ENCODE measurements around the gene PHF8. TPM values are rescaled to one million over a fixed set of nuclear protein-coding genes. Genes with fewer than 3 reads are reported as not detected.

Gene PHF8
- total RNA-seq, 3 donors from 2014 or later, result 25.3 to 43.5 (median 32.8) TPM

DNA sequence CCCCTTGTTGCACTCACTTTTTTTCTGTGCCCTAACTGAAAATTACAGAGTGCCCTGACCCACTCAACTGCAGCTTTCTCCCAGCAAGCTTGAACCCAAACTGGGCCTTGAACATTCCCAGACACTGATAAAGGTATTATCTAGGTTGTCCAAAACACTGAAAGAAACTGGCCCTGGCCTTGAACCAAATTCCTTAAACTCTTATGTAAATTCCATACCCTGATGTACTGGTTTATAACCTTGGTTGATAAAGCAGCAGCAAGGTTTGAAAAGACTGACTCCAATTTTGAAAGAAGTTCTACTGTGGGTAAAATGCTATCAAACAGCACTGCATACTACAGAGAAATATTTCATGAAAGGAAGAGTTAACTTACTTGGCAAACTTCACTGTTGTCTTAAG, 125.6 kb downstream of the PHF8 start:
- Histone ChIP-seq H3K36me3 (no peaks in the 10 kb centered on the region), H3K4me3 (no peak overlapping the region), H3K9me3 (no peaks in the 10 kb centered on the region), H3K4me1 (no peaks in the 10 kb centered on the region), H3K27ac (no peak overlapping the region), H3K27me3 (peaks cover 0 to 32% of the 10 kb centered on the region in 2 donors)
- intact Hi-C loops (cut with DNase I; ENCODE audit: low total_unique reads), result no loop called here
- TF ChIP-seq POLR2AphosphoS5 (IDR thresholded peaks at IDR 0.05) (no peak), POLR2A (IDR thresholded peaks at IDR 0.05) (no peak)
- TF ChIP-seq, protein P1, sequence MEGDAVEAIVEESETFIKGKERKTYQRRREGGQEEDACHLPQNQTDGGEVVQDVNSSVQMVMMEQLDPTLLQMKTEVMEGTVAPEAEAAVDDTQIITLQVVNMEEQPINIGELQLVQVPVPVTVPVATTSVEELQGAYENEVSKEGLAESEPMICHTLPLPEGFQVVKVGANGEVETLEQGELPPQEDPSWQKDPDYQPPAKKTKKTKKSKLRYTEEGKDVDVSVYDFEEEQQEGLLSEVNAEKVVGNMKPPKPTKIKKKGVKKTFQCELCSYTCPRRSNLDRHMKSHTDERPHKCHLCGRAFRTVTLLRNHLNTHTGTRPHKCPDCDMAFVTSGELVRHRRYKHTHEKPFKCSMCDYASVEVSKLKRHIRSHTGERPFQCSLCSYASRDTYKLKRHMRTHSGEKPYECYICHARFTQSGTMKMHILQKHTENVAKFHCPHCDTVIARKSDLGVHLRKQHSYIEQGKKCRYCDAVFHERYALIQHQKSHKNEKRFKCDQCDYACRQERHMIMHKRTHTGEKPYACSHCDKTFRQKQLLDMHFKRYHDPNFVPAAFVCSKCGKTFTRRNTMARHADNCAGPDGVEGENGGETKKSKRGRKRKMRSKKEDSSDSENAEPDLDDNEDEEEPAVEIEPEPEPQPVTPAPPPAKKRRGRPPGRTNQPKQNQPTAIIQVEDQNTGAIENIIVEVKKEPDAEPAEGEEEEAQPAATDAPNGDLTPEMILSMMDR (IDR thresholded peaks at IDR 0.05), result no peak
- no peak for DNase-seq (ENCODE audit: low spot score in 2 of 2)

DNA sequence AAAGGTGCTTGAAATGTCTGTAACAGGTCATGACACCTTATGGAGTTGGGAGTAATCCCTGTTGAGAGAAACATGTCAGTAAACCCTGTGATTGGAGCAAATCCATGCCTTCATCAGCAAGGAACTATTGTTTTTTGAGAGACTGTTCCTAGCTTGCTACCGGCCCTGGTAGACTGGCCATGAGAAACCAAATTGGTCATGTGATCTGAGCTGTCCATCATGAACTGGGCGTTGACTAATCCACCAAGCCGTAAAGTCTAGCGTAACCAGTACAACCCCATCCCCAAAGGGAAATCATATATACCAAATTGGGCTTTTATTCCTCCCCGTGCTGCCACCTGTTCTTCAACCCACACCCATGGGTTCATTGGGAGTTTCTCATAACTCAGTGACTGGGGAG, 143.7 kb downstream of the PHF8 start:
- no peak for DNase-seq (ENCODE audit: low spot score in 2 of 2)
- no peak overlapping the region for H3K27ac ChIP-seq
- peaks cover 0 to 9% of the 10 kb centered on the region in 2 donors for H3K27me3 ChIP-seq
- intact Hi-C loops (cut with DNase I; ENCODE audit: low total_unique reads), result no loop called here
- H3K9me3 ChIP-seq, result no peaks in the 10 kb centered on the region
- no peak for TF ChIP-seq POLR2A (IDR thresholded peaks at IDR 0.05)
- TF ChIP-seq, protein P1 (IDR thresholded peaks at IDR 0.05), result no peak
- TF ChIP-seq POLR2AphosphoS5 (IDR thresholded peaks at IDR 0.05), result no peak
- H3K36me3 ChIP-seq, result no peaks in the 10 kb centered on the region
- no peak overlapping the region for H3K4me3 ChIP-seq
- no peaks in the 10 kb centered on the region for H3K4me1 ChIP-seq

DNA sequence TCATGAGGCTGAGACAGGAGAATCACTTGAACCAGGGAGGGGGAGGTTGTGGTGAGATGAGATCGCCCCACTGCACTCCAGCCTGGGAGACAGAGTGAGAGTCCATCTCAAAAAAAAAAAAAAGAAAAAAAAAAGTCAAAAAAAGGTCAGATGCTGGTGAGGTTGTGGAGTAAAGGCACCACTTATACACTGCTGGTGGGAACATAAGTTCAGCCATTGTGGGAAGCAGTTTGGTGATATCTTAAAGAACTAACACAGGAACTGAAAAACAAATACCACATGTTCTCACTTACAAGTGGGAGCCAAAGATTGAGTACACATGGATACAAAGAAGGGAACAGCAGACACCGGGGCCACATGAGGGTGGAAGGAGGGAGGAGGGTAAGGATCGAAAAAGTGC, 149.0 kb downstream of the PHF8 start:
- H3K4me1 ChIP-seq, result no peaks in the 10 kb centered on the region
- TF ChIP-seq POLR2AphosphoS5 (IDR thresholded peaks at IDR 0.05) (no peak), POLR2A (IDR thresholded peaks at IDR 0.05) (no peak)
- TF ChIP-seq, protein P1 (IDR thresholded peaks at IDR 0.05), result no peak
- no peaks in the 10 kb centered on the region for H3K36me3 ChIP-seq
- intact Hi-C loops (cut with DNase I; ENCODE audit: low total_unique reads), result no loop called here
- no peak overlapping the region for H3K4me3 ChIP-seq
- H3K9me3 ChIP-seq, result peaks cover 0 to 6% of the 10 kb centered on the region in 2 donors
- DNase-seq (ENCODE audit: low spot score in 2 of 2), result no peak
- H3K27me3 ChIP-seq, result peaks cover 0 to 2% of the 10 kb centered on the region in 2 donors
- no peak overlapping the region for H3K27ac ChIP-seq

Other genes with a start within 250 kb of the PHF8 start
- gene FAM120C, start 138.8 kb upstream of the PHF8 start, total RNA-seq, result 10 to 100 TPM; 11.8 to 13.1 (median 12.4) TPM

Data from breast epithelium (tissue), 4 donors.